BE2C (cell line): ENCODE data around the gene GRIK2.

Source experiments
- DNase-seq: peaks from one replicate; pipeline ENCODE4 v3.0.0-alpha.2; 2020
- H3K27me3 ChIP-seq: fragments of 250-450 bp; sonication (Bioruptor Pico); 2 replicates; pipeline ENCODE4 v1.5.1; 2020; ENCODE audit warnings: mild to moderate bottlenecking
- H3K36me3 ChIP-seq: fragments of 250-450 bp; sonication (Bioruptor Pico); 2 replicates; pipeline ENCODE4 v1.5.1; 2020; ENCODE audit warnings: mild to moderate bottlenecking
- H3K4me1 ChIP-seq: fragments of 250-450 bp; sonication (Bioruptor Pico); 2 replicates; pipeline ENCODE4 v1.5.1; 2020
- H3K4me3 ChIP-seq: 2 replicates; pipeline ENCODE4 v1.5.1; 2011; ENCODE audit warnings: low read depth, low read length
- H3K9me3 ChIP-seq: fragments of 250-450 bp; sonication (Bioruptor Pico); 2 replicates; pipeline ENCODE4 v1.5.1; 2020
- CTCF ChIP-seq: IDR thresholded peaks from 2 replicates; pipeline ENCODE4 v1.5.1; 2012; ENCODE audit warnings: mild to moderate bottlenecking, low read depth, low read length

Gene GRIK2

GRCh38 chr6:101422811-101423210, 29.3 kb downstream of the GRIK2 start:
- no peak overlapping the region for H3K4me3 ChIP-seq
- H3K9me3 ChIP-seq = no peaks in the 10 kb centered on the region
- DNase-seq = no peak
- H3K36me3 ChIP-seq = peaks cover 21% of the 10 kb centered on the region
- H3K27me3 ChIP-seq = no peaks in the 10 kb centered on the region
- peaks cover 4% of the 10 kb centered on the region; the same call in 1 of the 2 replicates for H3K4me1 ChIP-seq
- no peak for TF ChIP-seq CTCF

- no peaks in the 10 kb centered on the region for H3K9me3 ChIP-seq
- no peak for TF ChIP-seq CTCF
- peaks cover 21% of the 10 kb centered on the region for H3K36me3 ChIP-seq
- H3K4me3 ChIP-seq = no peak overlapping the region
- DNase-seq = no peak
- 0 out of 2 replicates have a peak, but pooled peaks cover 3% of the 10 kb centered on the region for H3K4me1 ChIP-seq
- no peaks in the 10 kb centered on the region for H3K27me3 ChIP-seq
Observed at GRCh38 chr6:101429270-101429669, 35.8 kb downstream of the GRIK2 start.

GRCh38 chr6:101429845-101430244, 36.3 kb downstream of the GRIK2 start:
- TF ChIP-seq CTCF = no peak
- no peak for DNase-seq

GRCh38 chr6:101433141-101433540, 39.6 kb downstream of the GRIK2 start:
- H3K4me3 ChIP-seq = no peak overlapping the region
- peaks cover 25% of the 10 kb centered on the region for H3K36me3 ChIP-seq
- no peaks in the 10 kb centered on the region for H3K27me3 ChIP-seq
- 0 out of 2 replicates have a peak, but pooled peaks cover 3% of the 10 kb centered on the region for H3K4me1 ChIP-seq
- no peak for TF ChIP-seq CTCF
- H3K9me3 ChIP-seq = no peaks in the 10 kb centered on the region
- DNase-seq = no peak

More at GRCh38 chr6:101429845-101430244, 36.3 kb downstream of the GRIK2 start:
- Histone ChIP-seq H3K4me3 (no peak overlapping the region), H3K36me3 (peaks cover 24% of the 10 kb centered on the region), H3K4me1 (0 out of 2 replicates have a peak, but pooled peaks cover 3% of the 10 kb centered on the region), H3K27me3 (no peaks in the 10 kb centered on the region), H3K9me3 (no peaks in the 10 kb centered on the region)

GRCh38 chr6:101434601-101435000, 41.1 kb downstream of the GRIK2 start:
- no peak for TF ChIP-seq CTCF
- no peak overlapping the region for H3K4me3 ChIP-seq
- no peak for DNase-seq
- H3K36me3 ChIP-seq = peaks cover 25% of the 10 kb centered on the region
- H3K27me3 ChIP-seq = no peaks in the 10 kb centered on the region
- peaks cover 4% of the 10 kb centered on the region; the same call in 1 of the 2 replicates for H3K4me1 ChIP-seq
- no peaks in the 10 kb centered on the region for H3K9me3 ChIP-seq

- Histone ChIP-seq H3K27me3 (no peaks in the 10 kb centered on the region), H3K4me3 (no peak overlapping the region), H3K4me1 (peaks cover 4% of the 10 kb centered on the region; the same call in 1 of the 2 replicates), H3K36me3 (peaks cover 21% of the 10 kb centered on the region), H3K9me3 (no peaks in the 10 kb centered on the region)
- TF ChIP-seq CTCF = no peak
- no peak for DNase-seq
Observed at GRCh38 chr6:101435038-101435437, 41.5 kb downstream of the GRIK2 start.
